Measurements from ENCODE around the gene FARP1.

- TF ChIP-seq YY1 (tag by site-specific recombination; IDR thresholded peaks at IDR 0.05), result no peak
- TF ChIP-seq PRDM10 (tag by site-specific recombination; IDR thresholded peaks at IDR 0.05), result no peak
- no peak for TF ChIP-seq MYNN (tag by site-specific recombination; IDR thresholded peaks at IDR 0.05; ENCODE audit: borderline replicate concordance)
- TF ChIP-seq ZNF837 (tag by site-specific recombination; IDR thresholded peaks at IDR 0.05), result no peak
Measured at GRCh38 chr13:98212763-98213162, 69.9 kb downstream of the FARP1 start.
